DMS79 treated with DMSO at 0.1 percent for 48 hours (cell line): ENCODE results near the gene RAB7B.

Experiments used
- DNase-seq: peaks from one replicate; lab custom pipeline; 2025; lab: John Stamatoyannopoulos, UW

The RAB7B gene

GRCh38 chr1:205927247-205927646, 75.9 kb downstream of the RAB7B start:
- no peak for DNase-seq
